ENCODE results near the gene ABCC10.
"Not testable (repeated sequence)": the region's sequence is repeated elsewhere in the genome, so short reads cannot be mapped to it uniquely, and the experiment has no call there.

DNA sequence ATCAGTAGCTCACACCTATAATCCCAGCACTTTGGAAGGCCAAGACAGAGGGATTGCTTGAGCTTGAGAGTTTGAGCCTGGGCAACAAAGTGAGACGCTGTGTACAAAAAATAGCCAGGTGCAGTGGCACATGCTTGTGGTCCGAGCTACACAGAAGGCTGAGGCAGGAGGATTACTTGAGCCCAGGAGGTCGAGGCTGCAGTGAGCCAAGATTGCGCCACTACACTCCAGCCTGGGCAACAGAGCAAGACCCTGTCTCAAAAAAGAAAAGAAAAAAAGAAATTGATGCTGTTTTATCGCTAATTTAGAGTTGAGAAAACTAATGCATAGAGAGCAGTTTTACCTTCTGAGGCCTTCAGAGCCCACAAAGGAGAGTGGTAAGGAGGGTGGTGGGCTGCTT, 71.0 kb downstream of the ABCC10 start:
- TF ChIP-seq, protein P1, sequence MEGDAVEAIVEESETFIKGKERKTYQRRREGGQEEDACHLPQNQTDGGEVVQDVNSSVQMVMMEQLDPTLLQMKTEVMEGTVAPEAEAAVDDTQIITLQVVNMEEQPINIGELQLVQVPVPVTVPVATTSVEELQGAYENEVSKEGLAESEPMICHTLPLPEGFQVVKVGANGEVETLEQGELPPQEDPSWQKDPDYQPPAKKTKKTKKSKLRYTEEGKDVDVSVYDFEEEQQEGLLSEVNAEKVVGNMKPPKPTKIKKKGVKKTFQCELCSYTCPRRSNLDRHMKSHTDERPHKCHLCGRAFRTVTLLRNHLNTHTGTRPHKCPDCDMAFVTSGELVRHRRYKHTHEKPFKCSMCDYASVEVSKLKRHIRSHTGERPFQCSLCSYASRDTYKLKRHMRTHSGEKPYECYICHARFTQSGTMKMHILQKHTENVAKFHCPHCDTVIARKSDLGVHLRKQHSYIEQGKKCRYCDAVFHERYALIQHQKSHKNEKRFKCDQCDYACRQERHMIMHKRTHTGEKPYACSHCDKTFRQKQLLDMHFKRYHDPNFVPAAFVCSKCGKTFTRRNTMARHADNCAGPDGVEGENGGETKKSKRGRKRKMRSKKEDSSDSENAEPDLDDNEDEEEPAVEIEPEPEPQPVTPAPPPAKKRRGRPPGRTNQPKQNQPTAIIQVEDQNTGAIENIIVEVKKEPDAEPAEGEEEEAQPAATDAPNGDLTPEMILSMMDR (IDR thresholded peaks at IDR 0.05): not testable (repeated sequence)
- TF ChIP-seq POLR2A (IDR thresholded peaks at IDR 0.05): not testable (repeated sequence)

Measured in heart left ventricle (tissue), 13 donors.